ENCODE data around the gene TEDC2. TPM values are rescaled to one million over a fixed set of nuclear protein-coding genes. Genes with fewer than 3 reads are reported as not detected.

TEDC2 gene
- total and polyA plus RNA-seq, 10 of the 15 experiments (the other 5 are each of a cell fraction or from before 2014, with no cell fraction given), result 0.23 to 47.9 (median 19.1) TPM

DNA sequence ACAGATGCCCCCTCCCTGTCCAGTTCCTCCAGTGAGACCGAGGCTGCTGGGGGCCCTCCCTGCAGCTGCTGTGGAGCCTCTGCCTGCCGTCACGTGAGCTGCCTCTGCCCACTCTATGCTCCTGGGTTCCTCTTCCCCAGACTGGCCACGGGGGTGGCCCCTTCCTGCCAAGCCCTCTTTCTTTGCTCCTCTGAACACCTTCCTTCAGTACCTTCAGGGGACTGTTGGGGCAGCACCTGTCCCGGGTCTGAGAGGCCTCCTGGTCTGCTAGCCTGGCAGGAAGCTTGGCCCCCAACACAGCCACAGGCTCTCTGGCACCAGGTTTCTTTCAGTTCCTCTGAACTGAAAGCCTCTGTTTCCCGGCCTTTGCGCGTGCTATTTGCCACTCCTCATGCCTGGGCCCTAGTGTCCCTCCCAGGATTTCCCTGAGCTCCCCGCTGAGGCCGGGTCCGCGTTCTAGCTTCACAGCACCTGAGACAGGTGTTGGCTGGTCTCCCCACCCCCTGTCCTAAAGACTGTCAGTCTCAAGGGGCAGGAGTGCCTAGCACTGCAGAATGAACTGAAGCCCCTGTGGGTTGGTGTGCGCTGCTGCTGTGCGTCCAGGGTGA lies 47.2 kb downstream of the TEDC2 start (continued):
- TF ChIP-seq, protein P1, sequence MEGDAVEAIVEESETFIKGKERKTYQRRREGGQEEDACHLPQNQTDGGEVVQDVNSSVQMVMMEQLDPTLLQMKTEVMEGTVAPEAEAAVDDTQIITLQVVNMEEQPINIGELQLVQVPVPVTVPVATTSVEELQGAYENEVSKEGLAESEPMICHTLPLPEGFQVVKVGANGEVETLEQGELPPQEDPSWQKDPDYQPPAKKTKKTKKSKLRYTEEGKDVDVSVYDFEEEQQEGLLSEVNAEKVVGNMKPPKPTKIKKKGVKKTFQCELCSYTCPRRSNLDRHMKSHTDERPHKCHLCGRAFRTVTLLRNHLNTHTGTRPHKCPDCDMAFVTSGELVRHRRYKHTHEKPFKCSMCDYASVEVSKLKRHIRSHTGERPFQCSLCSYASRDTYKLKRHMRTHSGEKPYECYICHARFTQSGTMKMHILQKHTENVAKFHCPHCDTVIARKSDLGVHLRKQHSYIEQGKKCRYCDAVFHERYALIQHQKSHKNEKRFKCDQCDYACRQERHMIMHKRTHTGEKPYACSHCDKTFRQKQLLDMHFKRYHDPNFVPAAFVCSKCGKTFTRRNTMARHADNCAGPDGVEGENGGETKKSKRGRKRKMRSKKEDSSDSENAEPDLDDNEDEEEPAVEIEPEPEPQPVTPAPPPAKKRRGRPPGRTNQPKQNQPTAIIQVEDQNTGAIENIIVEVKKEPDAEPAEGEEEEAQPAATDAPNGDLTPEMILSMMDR (IDR thresholded peaks at IDR 0.05 in 2 of 3, conservative IDR thresholded peaks at IDR 0.05 in 1 of 3; ENCODE audit: control insufficient read depth in 2 of 3, extremely low read depth in 1 of 3, insufficient read depth in 1 of 3, low read depth in 3 of 3, low read length in 3 of 3), result peak; percentile 26 to 44 (median 39); a peak in 4 of 6 replicates
- TF ChIP-seq YY1 (IDR thresholded peaks at IDR 0.05; ENCODE audit: low read depth, low read length) (0 out of 2 replicates have a peak, but pooled peaks have one; percentile 34), RCOR1 (conservative IDR thresholded peaks at IDR 0.05; ENCODE audit: low read depth, low read length) (no peak), MXI1 (IDR thresholded peaks at IDR 0.05; ENCODE audit: low read depth, low read length) (peak; percentile 31; the same call in 1 of the 2 replicates), BMI1 (IDR thresholded peaks at IDR 0.05; ENCODE audit: borderline replicate concordance) (no peak), RAD51 (IDR thresholded peaks at IDR 0.05) (peak; percentile 92), DPF2 (IDR thresholded peaks at IDR 0.05) (peak; percentile 57; the same call in 1 of the 2 replicates), ATF7 (IDR thresholded peaks at IDR 0.05; ENCODE audit: low read depth) (peak; percentile 53), IKZF2 (IDR thresholded peaks at IDR 0.05) (peak; percentile 74 to 77; a peak in 2 of 4 replicates), SMC3 (IDR thresholded peaks at IDR 0.05; ENCODE audit: borderline replicate concordance, low read length) (peak; percentile 16; the same call in 1 of the 2 replicates), TCF3 (IDR thresholded peaks at IDR 0.05; ENCODE audit: borderline replicate concordance, insufficient read depth, low read depth, low read length) (0 out of 2 replicates have a peak, but pooled peaks have one; percentile 26), RBBP5 (conservative IDR thresholded peaks at IDR 0.05) (no peak), NBN (IDR thresholded peaks at IDR 0.05) (peak; percentile 68), EED (IDR thresholded peaks at IDR 0.05; ENCODE audit: low read depth) (0 out of 2 replicates have a peak, but pooled peaks have one; percentile 23), STAT1 (conservative IDR thresholded peaks at IDR 0.05) (no peak)
- TF ChIP-seq, protein P2, sequence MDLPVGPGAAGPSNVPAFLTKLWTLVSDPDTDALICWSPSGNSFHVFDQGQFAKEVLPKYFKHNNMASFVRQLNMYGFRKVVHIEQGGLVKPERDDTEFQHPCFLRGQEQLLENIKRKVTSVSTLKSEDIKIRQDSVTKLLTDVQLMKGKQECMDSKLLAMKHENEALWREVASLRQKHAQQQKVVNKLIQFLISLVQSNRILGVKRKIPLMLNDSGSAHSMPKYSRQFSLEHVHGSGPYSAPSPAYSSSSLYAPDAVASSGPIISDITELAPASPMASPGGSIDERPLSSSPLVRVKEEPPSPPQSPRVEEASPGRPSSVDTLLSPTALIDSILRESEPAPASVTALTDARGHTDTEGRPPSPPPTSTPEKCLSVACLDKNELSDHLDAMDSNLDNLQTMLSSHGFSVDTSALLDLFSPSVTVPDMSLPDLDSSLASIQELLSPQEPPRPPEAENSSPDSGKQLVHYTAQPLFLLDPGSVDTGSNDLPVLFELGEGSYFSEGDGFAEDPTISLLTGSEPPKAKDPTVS (IDR thresholded peaks at IDR 0.05; ENCODE audit: low read depth, low read length), result no peak
- TF ChIP-seq, protein P3, sequence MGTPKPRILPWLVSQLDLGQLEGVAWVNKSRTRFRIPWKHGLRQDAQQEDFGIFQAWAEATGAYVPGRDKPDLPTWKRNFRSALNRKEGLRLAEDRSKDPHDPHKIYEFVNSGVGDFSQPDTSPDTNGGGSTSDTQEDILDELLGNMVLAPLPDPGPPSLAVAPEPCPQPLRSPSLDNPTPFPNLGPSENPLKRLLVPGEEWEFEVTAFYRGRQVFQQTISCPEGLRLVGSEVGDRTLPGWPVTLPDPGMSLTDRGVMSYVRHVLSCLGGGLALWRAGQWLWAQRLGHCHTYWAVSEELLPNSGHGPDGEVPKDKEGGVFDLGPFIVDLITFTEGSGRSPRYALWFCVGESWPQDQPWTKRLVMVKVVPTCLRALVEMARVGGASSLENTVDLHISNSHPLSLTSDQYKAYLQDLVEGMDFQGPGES (IDR thresholded peaks at IDR 0.05), result no peak
- TF ChIP-seq, protein P4, sequence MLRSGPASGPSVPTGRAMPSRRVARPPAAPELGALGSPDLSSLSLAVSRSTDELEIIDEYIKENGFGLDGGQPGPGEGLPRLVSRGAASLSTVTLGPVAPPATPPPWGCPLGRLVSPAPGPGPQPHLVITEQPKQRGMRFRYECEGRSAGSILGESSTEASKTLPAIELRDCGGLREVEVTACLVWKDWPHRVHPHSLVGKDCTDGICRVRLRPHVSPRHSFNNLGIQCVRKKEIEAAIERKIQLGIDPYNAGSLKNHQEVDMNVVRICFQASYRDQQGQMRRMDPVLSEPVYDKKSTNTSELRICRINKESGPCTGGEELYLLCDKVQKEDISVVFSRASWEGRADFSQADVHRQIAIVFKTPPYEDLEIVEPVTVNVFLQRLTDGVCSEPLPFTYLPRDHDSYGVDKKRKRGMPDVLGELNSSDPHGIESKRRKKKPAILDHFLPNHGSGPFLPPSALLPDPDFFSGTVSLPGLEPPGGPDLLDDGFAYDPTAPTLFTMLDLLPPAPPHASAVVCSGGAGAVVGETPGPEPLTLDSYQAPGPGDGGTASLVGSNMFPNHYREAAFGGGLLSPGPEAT (IDR thresholded peaks at IDR 0.05; ENCODE audit: low read depth), result peak; percentile 53

Measured in GM12878 (cell line).